Activated CD8-positive, alpha-beta T cell treated with anti-CD3 and anti-CD28 coated beads for 36 hours (primary cell): Measurements from ENCODE around the gene UBASH3A. TPM values are rescaled to one million over a fixed set of nuclear protein-coding genes. Genes with fewer than 3 reads are reported as not detected.

Experiments used
- ATAC-seq: fragments of 200-7000 bp; cut with Tn5 transposase; one replicate; pipeline ENCODE4 v1.10.0; 2021; ENCODE audit warnings: mild to moderate bottlenecking, moderate library complexity
- CTCF ChIA-PET: fragments of 350-600 bp; sonication (Branson Sonifier 250); formaldehyde crosslinking; loops from one replicate; lab custom pipeline; 2021; ENCODE audit warnings: antibody characterized with exemption; lab: Charles Lee
- POLR2A ChIA-PET: fragments of 350-600 bp; sonication (Branson Sonifier 250); formaldehyde crosslinking; loops from one replicate; lab custom pipeline; 2021; ENCODE audit warnings: antibody characterized with exemption; lab: Charles Lee
- DNase-seq: peaks from one replicate; pipeline ENCODE4 v3.0.0-alpha.2; 2020
- H3K27ac Mint-ChIP-seq: one replicate; pipeline ENCODE4 v1.8.0; 2021; ENCODE audit warnings: mild to moderate bottlenecking, mixed read lengths
- H3K27me3 Mint-ChIP-seq: one replicate; pipeline ENCODE4 v1.8.0; 2021; ENCODE audit warnings: mixed read lengths
- H3K36me3 Mint-ChIP-seq: one replicate; pipeline ENCODE4 v1.8.0; 2021; ENCODE audit warnings: low read depth, mixed read lengths
- H3K4me1 Mint-ChIP-seq: one replicate; pipeline ENCODE4 v1.8.0; 2021; ENCODE audit warnings: low read depth, mixed read lengths
- H3K4me3 Mint-ChIP-seq: one replicate; pipeline ENCODE4 v1.8.0; 2021; ENCODE audit warnings: mild to moderate bottlenecking, moderate library complexity, mixed read lengths
- H3K9me3 Mint-ChIP-seq: one replicate; pipeline ENCODE4 v1.8.0; 2021; ENCODE audit warnings: mixed read lengths
- CTCF ChIP-seq: fragments of 200-600 bp; IDR thresholded peaks from one replicate; pipeline ENCODE4 v1.8.0; 2022; ENCODE audit warnings: antibody characterized with exemption, mild to moderate bottlenecking
- intact Hi-C: fragments of 100-400 bp; cut with micrococcal nuclease; formaldehyde crosslinking; loops from one replicate; pipeline ENCODE4 v1.10.0; 2022
- total RNA-seq, 2 experiments: library from RNA; stranded (reverse); gene quantifications; one replicate each; pipeline ENCODE4 v1.2.3, GENCODE V29; 2021

The UBASH3A gene
- total RNA-seq, 2 experiments from 2014 or later = 48.7 to 52.9 TPM

GRCh38 chr21:42479582-42479981 is 75.9 kb downstream of the UBASH3A start:
- intact Hi-C loops = no loop called here
- POLR2A ChIA-PET = interaction anchor here (1.3 kb wide), 1 partner anchor 36 kb away, joined by 3 read pairs; no protein-coding TSS in a partner anchor
- Mint-ChIP-seq H3K27ac (no peak overlapping the region), H3K27me3 (no peaks in the 10 kb centered on the region), H3K4me1 (no peaks in the 10 kb centered on the region), H3K4me3 (no peak overlapping the region), H3K9me3 (no peaks in the 10 kb centered on the region), H3K36me3 (no peaks in the 10 kb centered on the region)
- DNase-seq (no peak), ATAC-seq (no peak)
- CTCF ChIA-PET = interaction anchor here (0.6 kb wide), 1 partner anchor 12 kb away, joined by 3 read pairs; no protein-coding TSS in a partner anchor
- TF ChIP-seq CTCF = no peak

GRCh38 chr21:42480736-42481135 is 77.0 kb downstream of the UBASH3A start:
- no peaks in the 10 kb centered on the region for H3K27me3 Mint-ChIP-seq

GRCh38 chr21:42481169-42481568 is 77.5 kb downstream of the UBASH3A start:
- DNase-seq (no peak), ATAC-seq (no peak)
- Mint-ChIP-seq H3K4me1 (no peaks in the 10 kb centered on the region), H3K27ac (no peak overlapping the region), H3K36me3 (no peaks in the 10 kb centered on the region), H3K27me3 (no peaks in the 10 kb centered on the region), H3K9me3 (no peaks in the 10 kb centered on the region), H3K4me3 (no peak overlapping the region)
- no peak for TF ChIP-seq CTCF
- intact Hi-C loops = no loop called here
- CTCF ChIA-PET = interaction anchor here (1.3 kb wide), 1 partner anchor 113 kb away, joined by 4 read pairs; no protein-coding TSS in a partner anchor
- POLR2A ChIA-PET = interaction anchor here (1.2 kb wide), 1 partner anchor 28 kb away, joined by 3 read pairs; no protein-coding TSS in a partner anchor

More at GRCh38 chr21:42480736-42481135, 77.0 kb downstream of the UBASH3A start:
- H3K36me3 Mint-ChIP-seq = no peaks in the 10 kb centered on the region
- H3K4me3 Mint-ChIP-seq = no peak overlapping the region
- TF ChIP-seq CTCF = no peak
- H3K27ac Mint-ChIP-seq = no peak overlapping the region
- H3K9me3 Mint-ChIP-seq = no peaks in the 10 kb centered on the region
- no peaks in the 10 kb centered on the region for H3K4me1 Mint-ChIP-seq
- intact Hi-C loops = no loop called here
- ChIA-PET POLR2A (no interaction called here), CTCF (no interaction called here)
- DNase-seq (no peak), ATAC-seq (no peak)

- intact Hi-C loops = no loop called here
- no peak overlapping the region for H3K27ac Mint-ChIP-seq
- ChIA-PET POLR2A (interaction anchor here (0.5 kb wide), 1 partner anchor 338 kb away, joined by 3 read pairs; no protein-coding TSS in a partner anchor), CTCF (interaction anchor here (0.9 to 1.4 kb wide), 2 partner anchors 13 to 339 kb away, joined by 3 read pairs; no protein-coding TSS in a partner anchor)
- no peaks in the 10 kb centered on the region for H3K4me1 Mint-ChIP-seq
- H3K27me3 Mint-ChIP-seq = peaks cover 6% of the 10 kb centered on the region
- ATAC-seq (no peak), DNase-seq (no peak)
- H3K4me3 Mint-ChIP-seq = no peak overlapping the region
- H3K9me3 Mint-ChIP-seq = no peaks in the 10 kb centered on the region
- TF ChIP-seq CTCF = no peak
- no peaks in the 10 kb centered on the region for H3K36me3 Mint-ChIP-seq
Observed at GRCh38 chr21:42484966-42485365, 81.3 kb downstream of the UBASH3A start.

GRCh38 chr21:42486072-42486471 is 82.4 kb downstream of the UBASH3A start:
- Mint-ChIP-seq H3K36me3 (no peaks in the 10 kb centered on the region), H3K27ac (no peak overlapping the region), H3K9me3 (no peaks in the 10 kb centered on the region), H3K4me1 (no peaks in the 10 kb centered on the region), H3K4me3 (no peak overlapping the region), H3K27me3 (peaks cover 6% of the 10 kb centered on the region)
- ATAC-seq = no peak
- intact Hi-C loops = no loop called here
- POLR2A ChIA-PET = no interaction called here
- CTCF ChIA-PET = no interaction called here
- no peak for TF ChIP-seq CTCF
- no peak for DNase-seq
